GM21367 (cell line): Measurements from ENCODE around the gene ITGA1.
"Not testable (repeated sequence)": the region's sequence is repeated elsewhere in the genome, so short reads cannot be mapped to it uniquely, and the experiment has no call there.

ENCODE experiments used
- ATAC-seq: cut with Tn5 transposase; IDR thresholded peaks from one replicate; pipeline ENCODE4 v1.9.1; 2021; ENCODE audit not compliant: unreplicated experiment

The ITGA1 gene

GRCh38 chr5:52800394-52801213 lies 12.9 kb downstream of the ITGA1 start:
- ATAC-seq = peak; percentile 42

GRCh38 chr5:52801329-52801728 lies 13.6 kb downstream of the ITGA1 start:
- no peak for ATAC-seq

GRCh38 chr5:52802272-52802973 lies 14.7 kb downstream of the ITGA1 start:
- ATAC-seq = no peak

GRCh38 chr5:52802974-52803336 lies 15.2 kb downstream of the ITGA1 start:
- ATAC-seq = no peak

GRCh38 chr5:52804387-52804791 lies 16.7 kb downstream of the ITGA1 start:
- no peak for ATAC-seq

GRCh38 chr5:52804981-52805380 lies 17.3 kb downstream of the ITGA1 start:
- ATAC-seq = no peak

GRCh38 chr5:52805615-52806014 lies 17.9 kb downstream of the ITGA1 start:
- no peak for ATAC-seq

GRCh38 chr5:52807037-52807436 lies 19.3 kb downstream of the ITGA1 start:
- ATAC-seq = no peak

GRCh38 chr5:52807723-52808122 lies 20.0 kb downstream of the ITGA1 start:
- ATAC-seq = no peak

GRCh38 chr5:52808316-52808901 lies 20.7 kb downstream of the ITGA1 start:
- ATAC-seq = no peak

GRCh38 chr5:52809884-52810283 lies 22.2 kb downstream of the ITGA1 start:
- no peak for ATAC-seq

- no peak for ATAC-seq
Observed at GRCh38 chr5:52810426-52810825, 22.7 kb downstream of the ITGA1 start.

- no peak for ATAC-seq
Observed at GRCh38 chr5:52811067-52811749, 23.5 kb downstream of the ITGA1 start.

- no peak for ATAC-seq
Observed at GRCh38 chr5:52814352-52815148, 26.8 kb downstream of the ITGA1 start.

- no peak for ATAC-seq
Observed at GRCh38 chr5:52817818-52818217, 30.1 kb downstream of the ITGA1 start.

- no peak for ATAC-seq
Observed at GRCh38 chr5:52818360-52818759, 30.6 kb downstream of the ITGA1 start.

- ATAC-seq = not testable (repeated sequence)
Observed at GRCh38 chr5:52818807-52819206, 31.1 kb downstream of the ITGA1 start.

- no peak for ATAC-seq
Observed at GRCh38 chr5:52821901-52822300, 34.2 kb downstream of the ITGA1 start.

GRCh38 chr5:52822437-52822836 lies 34.7 kb downstream of the ITGA1 start:
- no peak for ATAC-seq

- no peak for ATAC-seq
Observed at GRCh38 chr5:52824827-52825226, 37.1 kb downstream of the ITGA1 start.

- ATAC-seq = peak; percentile 87
Observed at GRCh38 chr5:52825826-52826225, 38.1 kb downstream of the ITGA1 start.
